Testis (tissue), 3 donors: Measurements from ENCODE around the gene RCOR2. TPM values are rescaled to one million over a fixed set of nuclear protein-coding genes. Genes with fewer than 3 reads are reported as not detected.

ENCODE experiments used
- DNase-seq: peaks from one replicate; pipeline ENCODE4 v3.0.0-alpha.2; 2019
- H3K27ac ChIP-seq, 2 donors: fragments of 200-600 bp; sonication (generic); one replicate each; pipeline ENCODE4 v1.5.1; 2019
- H3K27me3 ChIP-seq: fragments of 200-600 bp; sonication (generic); one replicate; pipeline ENCODE4 v1.5.1; 2019
- H3K36me3 ChIP-seq: fragments of 200-600 bp; sonication (generic); one replicate; pipeline ENCODE4 v1.5.1; 2017; ENCODE audit warnings: low read depth; ENCODE audit errors: missing control alignments
- H3K4me1 ChIP-seq: fragments of 200-600 bp; sonication (generic); one replicate; pipeline ENCODE4 v1.5.1; 2019
- H3K4me3 ChIP-seq, 2 donors: fragments of 200-600 bp; sonication (generic); one replicate each; pipeline ENCODE4 v1.5.1; 2017 to 2019
- H3K9me3 ChIP-seq: fragments of 200-600 bp; sonication (generic); one replicate; pipeline ENCODE4 v1.5.1; 2017
- CTCF ChIP-seq, 3 experiments: fragments of 450-650 bp in 2 of 3; fragments of 200-600 bp in 1 of 3; sonication (generic) in 1 of 3; IDR thresholded peaks; one replicate each; pipeline ENCODE4 v1.5.1; 2016 to 2019; ENCODE audit warnings: antibody characterized with exemption in 3 of 3, mild to moderate bottlenecking in 2 of 3, moderate library complexity in 1 of 3
- POLR2A ChIP-seq: fragments of 450-650 bp; IDR thresholded peaks from one replicate; pipeline ENCODE4 v1.6.1; 2017; ENCODE audit warnings: antibody characterized with exemption, mild to moderate bottlenecking, moderate library complexity
- WGBS, 2 donors: methylation state at CpG; one replicate each; pipeline ENCODE4 v1.1.5; 2018; 5-methylcytosine and 5-hydroxymethylcytosine counted together
- intact Hi-C: fragments of 100-400 bp; cut with DNase I; formaldehyde crosslinking; loops from one replicate; pipeline ENCODE4 v1.15.1; 2023; ENCODE audit warnings: low total_unique reads
- polyA plus RNA-seq: library from polyadenylated mRNA; stranded (reverse); fragments of 350-450 nt; fragmentation: Illumina TruSeq; extraction: RNeasy Lipid Tissue Mini Kit (QIAGEN cat#74804); gene quantifications from one replicate; pipeline ENCODE4 v1.2.3, GENCODE V29; 2014; ENCODE audit warnings: low read depth, low replicate concordance; ENCODE audit not compliant: insufficient read depth
- total RNA-seq, 2 donors: library from RNA; depleted of rRNA; stranded (reverse); fragments of >200 nt; gene quantifications; one replicate each; pipeline ENCODE4 v1.2.3, GENCODE V29; 2016

Gene RCOR2
- total and polyA plus RNA-seq, 3 donors from 2014 or later: 3.9 to 7.9 (median 6.3) TPM

GRCh38 chr11:63931045-63931444 is 14.1 kb upstream of the RCOR2 start:
- H3K27ac ChIP-seq: no peak overlapping the region
- no peak for DNase-seq

GRCh38 chr11:63929616-63930015 is 12.7 kb upstream of the RCOR2 start:
- H3K27ac ChIP-seq: no peak overlapping the region
- no peaks in the 10 kb centered on the region for H3K27me3 ChIP-seq
- H3K9me3 ChIP-seq: no peaks in the 10 kb centered on the region
- H3K4me1 ChIP-seq: no peaks in the 10 kb centered on the region
- no peak for DNase-seq
- H3K36me3 ChIP-seq: no peaks in the 10 kb centered on the region
- TF ChIP-seq CTCF (IDR thresholded peaks at IDR 0.05) (no peak), POLR2A (no peak)
- intact Hi-C loops: no loop called here
- H3K4me3 ChIP-seq: no peak overlapping the region
- WGBS, 2 donors: 78% methylated on average over 5 of the region's 5 CpGs

More at GRCh38 chr11:63931045-63931444, 14.1 kb upstream of the RCOR2 start:
- Histone ChIP-seq H3K4me1 (no peaks in the 10 kb centered on the region), H3K36me3 (no peaks in the 10 kb centered on the region), H3K27me3 (no peaks in the 10 kb centered on the region), H3K4me3 (no peak overlapping the region), H3K9me3 (no peaks in the 10 kb centered on the region)
- intact Hi-C loops: no loop called here
- 44 to 65% methylated on average over 6 of the region's 6 CpGs for WGBS, 2 donors
- TF ChIP-seq CTCF (IDR thresholded peaks at IDR 0.05): no peak
- TF ChIP-seq POLR2A: no peak

GRCh38 chr11:63923319-63923718 is 6.4 kb upstream of the RCOR2 start:
- no peak for DNase-seq
- 31 to 46% methylated on average over 4 of the region's 4 CpGs for WGBS, 2 donors

GRCh38 chr11:63922673-63923192 is 5.8 kb upstream of the RCOR2 start:
- Histone ChIP-seq H3K27ac (no peak overlapping the region), H3K27me3 (no peaks in the 10 kb centered on the region), H3K36me3 (no peaks in the 10 kb centered on the region), H3K4me3 (no peak overlapping the region), H3K9me3 (no peaks in the 10 kb centered on the region), H3K4me1 (peaks cover 30% of the 10 kb centered on the region)
- intact Hi-C loops: no loop called here
- 73 to 79% methylated on average over 2 of the region's 2 CpGs for WGBS, 2 donors
- no peak for DNase-seq
- no peak for TF ChIP-seq CTCF (IDR thresholded peaks at IDR 0.05)
- TF ChIP-seq POLR2A: no peak

More at GRCh38 chr11:63923319-63923718, 6.4 kb upstream of the RCOR2 start:
- no peak for TF ChIP-seq POLR2A
- TF ChIP-seq CTCF (IDR thresholded peaks at IDR 0.05): no peak
- intact Hi-C loops: no loop called here
- H3K27me3 ChIP-seq: no peaks in the 10 kb centered on the region
- H3K36me3 ChIP-seq: no peaks in the 10 kb centered on the region
- H3K4me1 ChIP-seq: peaks cover 26% of the 10 kb centered on the region
- H3K9me3 ChIP-seq: no peaks in the 10 kb centered on the region
- no peak overlapping the region for H3K4me3 ChIP-seq
- no peak overlapping the region for H3K27ac ChIP-seq

- TF ChIP-seq CTCF (IDR thresholded peaks at IDR 0.05): peak in 2 of 3 experiments; percentile 7 to 9
- no peak for TF ChIP-seq POLR2A
- intact Hi-C loops: no loop called here
- H3K27me3 ChIP-seq: no peaks in the 10 kb centered on the region
- DNase-seq: no peak
- H3K36me3 ChIP-seq: no peaks in the 10 kb centered on the region
- no peak overlapping the region for H3K27ac ChIP-seq
- 55 to 56% methylated on average over 10 to 14 of the region's 14 CpGs for WGBS, 2 donors
- H3K4me1 ChIP-seq: peaks cover 43% of the 10 kb centered on the region
- H3K9me3 ChIP-seq: no peaks in the 10 kb centered on the region
- no peak overlapping the region for H3K4me3 ChIP-seq
These were observed 4.0 kb upstream of the RCOR2 start for GRCh38 chr11:63920939-63921417.
